Upper lobe of left lung (tissue), 6 donors: Measurements from ENCODE around the gene SHROOM2. TPM values are rescaled to one million over a fixed set of nuclear protein-coding genes. Genes with fewer than 3 reads are reported as not detected.

ENCODE experiments used
- ATAC-seq, 2 donors: fragments of 200-7000 bp; cut with Tn5 transposase; one replicate each; pipeline ENCODE4 v1.9.1; 2022; ENCODE audit warnings: mild to moderate bottlenecking in 2 of 2, moderate library complexity in 2 of 2; ENCODE audit not compliant: low FRiP score in 2 of 2
- DNase-seq, 2 donors: peaks; one replicate each; pipeline ENCODE4 v3.0.0-alpha.2; 2019 to 2020
- H3K27ac ChIP-seq, 4 donors: fragments of 200-600 bp; sonication (generic); one replicate each; pipeline ENCODE4 v1.5.1; 2016 to 2019
- H3K27me3 ChIP-seq, 4 donors: fragments of 200-600 bp; sonication (generic); one replicate each; pipeline ENCODE4 v1.5.1; 2017 to 2019
- H3K36me3 ChIP-seq, 4 donors: fragments of 200-600 bp; sonication (generic); one replicate each; pipeline ENCODE4 v1.5.1; 2016 to 2019
- H3K4me1 ChIP-seq, 4 donors: fragments of 200-600 bp; sonication (generic); one replicate each; pipeline ENCODE4 v1.5.1; 2018 to 2019
- H3K4me3 ChIP-seq, 4 donors: fragments of 200-600 bp; sonication (generic); one replicate each; pipeline ENCODE4 v1.5.1; 2017 to 2019; ENCODE audit warnings: mild to moderate bottlenecking in 2 of 4, moderate library complexity in 1 of 4
- H3K9me3 ChIP-seq, 4 donors: fragments of 200-600 bp; sonication (generic); one replicate each; pipeline ENCODE4 v1.5.1; 2018 to 2019
- EP300 ChIP-seq, 4 donors: sonication (generic); formaldehyde crosslinking; IDR thresholded peaks; one replicate each; pipeline ENCODE4 v1.5.1; 2017; ENCODE audit warnings: antibody characterized with exemption in 4 of 4, control low read depth in 2 of 4
- POLR2A ChIP-seq, 4 donors: fragments of 450-650 bp; IDR thresholded peaks; one replicate each; pipeline ENCODE4 v1.5.1; 2016 to 2017; ENCODE audit warnings: antibody characterized with exemption in 4 of 4, mild to moderate bottlenecking in 2 of 4
- POLR2AphosphoS5 ChIP-seq, 2 donors: sonication (generic); formaldehyde crosslinking; IDR thresholded peaks; one replicate each; pipeline ENCODE4 v1.5.1; 2017; ENCODE audit warnings: antibody characterized with exemption in 2 of 2
- WGBS, 2 donors: methylation state at CpG; one replicate each; pipeline ENCODE4 v1.1.5; 2017 to 2018; 5-methylcytosine and 5-hydroxymethylcytosine counted together
- total RNA-seq, 6 donors: library from RNA; depleted of rRNA in 4 of 6; stranded (reverse); fragments of >200 nt in 4 of 6; gene quantifications; one replicate each; pipeline versions ENCODE4 v1.1.0 to v1.2.1, GENCODE V29; 2016 to 2021
- TF ChIP-seq, protein P1 (sequence below), 6 experiments: fragments of 450-650 bp in 4 of 6; fragments of 200-600 bp in 2 of 6; sonication (generic) in 2 of 6; IDR thresholded peaks; one replicate each; pipeline ENCODE4 v1.5.1; 2016 to 2019; ENCODE audit warnings: antibody characterized with exemption in 6 of 6
- donor health status: DM: no; HTN: no; CAD: no; lungs with moderate emphysema.
- donor health status: DM: no; HTN: yes; CAD: no; lungs with severe emphysema.

Gene SHROOM2
- total RNA-seq, 6 donors from 2014 or later, result 6.6 to 22.9 (median 11.5) TPM

DNA sequence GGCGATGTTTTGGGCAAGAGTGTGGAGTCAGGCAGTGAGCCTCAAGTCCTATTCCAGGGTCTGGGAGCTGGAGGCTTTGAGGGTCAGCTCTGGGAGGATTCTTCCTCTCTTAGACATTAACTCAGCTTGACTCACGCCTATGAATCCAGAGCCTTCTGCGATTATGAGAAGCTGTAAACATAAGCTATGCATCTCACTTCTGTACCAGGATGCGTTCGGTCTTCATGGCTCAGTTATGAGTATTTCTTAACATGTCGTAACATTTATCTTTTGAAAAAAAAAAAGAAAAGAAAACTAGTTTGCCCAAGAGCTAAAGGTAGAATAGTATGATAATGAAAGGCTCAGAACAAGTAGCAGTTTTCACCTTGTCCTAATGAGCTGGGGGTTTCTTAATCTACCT is 4.6 kb downstream of the SHROOM2 start:
- TF ChIP-seq, protein P1, sequence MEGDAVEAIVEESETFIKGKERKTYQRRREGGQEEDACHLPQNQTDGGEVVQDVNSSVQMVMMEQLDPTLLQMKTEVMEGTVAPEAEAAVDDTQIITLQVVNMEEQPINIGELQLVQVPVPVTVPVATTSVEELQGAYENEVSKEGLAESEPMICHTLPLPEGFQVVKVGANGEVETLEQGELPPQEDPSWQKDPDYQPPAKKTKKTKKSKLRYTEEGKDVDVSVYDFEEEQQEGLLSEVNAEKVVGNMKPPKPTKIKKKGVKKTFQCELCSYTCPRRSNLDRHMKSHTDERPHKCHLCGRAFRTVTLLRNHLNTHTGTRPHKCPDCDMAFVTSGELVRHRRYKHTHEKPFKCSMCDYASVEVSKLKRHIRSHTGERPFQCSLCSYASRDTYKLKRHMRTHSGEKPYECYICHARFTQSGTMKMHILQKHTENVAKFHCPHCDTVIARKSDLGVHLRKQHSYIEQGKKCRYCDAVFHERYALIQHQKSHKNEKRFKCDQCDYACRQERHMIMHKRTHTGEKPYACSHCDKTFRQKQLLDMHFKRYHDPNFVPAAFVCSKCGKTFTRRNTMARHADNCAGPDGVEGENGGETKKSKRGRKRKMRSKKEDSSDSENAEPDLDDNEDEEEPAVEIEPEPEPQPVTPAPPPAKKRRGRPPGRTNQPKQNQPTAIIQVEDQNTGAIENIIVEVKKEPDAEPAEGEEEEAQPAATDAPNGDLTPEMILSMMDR (IDR thresholded peaks at IDR 0.05), result no peak
- TF ChIP-seq POLR2AphosphoS5 (IDR thresholded peaks at IDR 0.05), result no peak
- TF ChIP-seq POLR2A (IDR thresholded peaks at IDR 0.05), result no peak
- TF ChIP-seq EP300 (IDR thresholded peaks at IDR 0.05), result no peak
- Histone ChIP-seq H3K4me3 (no peak overlapping the region), H3K9me3 (no peaks in the 10 kb centered on the region), H3K36me3 (no peaks in the 10 kb centered on the region), H3K4me1 (peaks cover 0 to 17% (median 0%) of the 10 kb centered on the region in 4 donors), H3K27ac (no peak overlapping the region), H3K27me3 (peaks cover 0 to 12% (median 0%) of the 10 kb centered on the region in 4 donors)
- DNase-seq (no peak), ATAC-seq (no peak)
- 79 to 81% methylated on average over 6 of the region's 6 CpGs for WGBS, 2 donors

DNA sequence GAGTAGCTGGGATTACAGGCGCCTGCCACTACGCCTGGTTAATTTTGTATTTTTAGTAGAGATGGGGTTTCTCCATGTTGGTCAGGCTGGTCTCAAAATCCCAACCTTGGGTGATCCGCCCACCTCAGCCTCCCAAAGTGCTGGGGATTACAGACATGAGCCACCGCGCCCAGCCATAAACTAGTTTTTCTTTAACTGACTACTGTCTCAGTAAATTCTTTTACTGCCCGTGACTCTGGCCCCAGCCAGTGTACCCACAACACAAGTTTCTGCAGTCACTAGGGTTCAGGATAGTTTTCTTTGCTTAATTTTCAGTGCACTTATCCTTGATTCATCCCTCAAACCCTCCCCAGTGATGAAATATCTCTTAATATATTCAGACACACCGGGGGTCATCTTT is 8.3 kb downstream of the SHROOM2 start:
- Histone ChIP-seq H3K27ac (no peak overlapping the region), H3K4me3 (no peak overlapping the region), H3K4me1 (no peaks in the 10 kb centered on the region), H3K36me3 (no peaks in the 10 kb centered on the region), H3K27me3 (no peaks in the 10 kb centered on the region), H3K9me3 (peaks cover 0 to under 1% (median 0%) of the 10 kb centered on the region in 4 donors)
- WGBS, 2 donors, result 90 to 96% methylated on average over 7 of the region's 7 CpGs
- ATAC-seq (no peak), DNase-seq (no peak)
- TF ChIP-seq, protein P1 (IDR thresholded peaks at IDR 0.05), result no peak
- TF ChIP-seq EP300 (IDR thresholded peaks at IDR 0.05) (no peak), POLR2A (IDR thresholded peaks at IDR 0.05) (no peak), POLR2AphosphoS5 (IDR thresholded peaks at IDR 0.05) (no peak)

DNA sequence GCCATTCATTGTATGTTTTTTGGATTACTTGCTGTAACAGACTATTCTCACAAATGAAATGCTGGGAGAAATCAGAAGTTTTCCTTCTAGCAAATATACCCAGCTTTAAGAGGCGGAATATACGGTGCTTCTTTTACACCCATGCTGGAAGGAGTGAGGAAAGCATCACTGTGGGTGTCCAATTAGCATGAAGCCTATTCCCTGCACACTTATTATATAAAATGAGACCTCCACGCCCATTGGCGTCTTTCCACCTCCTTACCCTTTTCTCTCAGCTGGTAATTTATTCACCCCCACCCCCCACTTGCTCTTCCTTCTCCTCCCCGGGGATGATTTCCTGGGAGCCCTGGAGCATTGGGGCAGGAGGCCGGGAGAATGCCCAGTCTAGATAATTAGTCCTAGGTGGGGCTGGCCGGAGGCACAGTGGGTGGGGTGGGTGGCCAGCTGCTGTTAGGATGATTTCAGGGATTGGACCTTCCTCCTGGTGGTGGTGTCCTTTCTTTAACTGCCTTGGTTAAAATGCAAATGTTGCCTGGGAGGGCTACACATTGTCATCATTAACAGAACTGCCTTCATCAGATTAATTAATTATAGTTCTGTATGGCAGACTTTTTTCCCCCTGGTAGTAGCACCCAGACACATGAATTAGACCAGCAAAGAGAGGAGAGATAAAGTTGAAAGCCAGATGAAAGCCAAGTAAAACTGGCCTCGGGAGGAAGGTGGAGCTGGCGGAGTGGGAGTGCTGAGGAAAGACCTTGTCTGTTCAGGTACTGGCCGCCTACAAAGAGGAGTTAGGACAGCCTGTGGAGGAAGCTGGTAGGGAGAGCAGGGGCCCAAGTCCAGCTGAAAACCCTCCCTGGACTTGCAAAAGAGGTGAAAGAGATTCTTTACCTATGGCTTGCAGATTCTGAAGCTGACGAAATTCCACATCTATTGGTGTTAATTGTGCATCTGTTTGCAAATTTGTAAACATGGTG is 11.4 kb downstream of the SHROOM2 start:
- H3K27me3 ChIP-seq, result no peaks in the 10 kb centered on the region
- no peak for ATAC-seq
- H3K9me3 ChIP-seq, result peaks cover 0 to 14% (median 0%) of the 10 kb centered on the region in 4 donors
- DNase-seq, result no peak
- WGBS, 2 donors, result 71% methylated on average over 10 to 11 of the region's 11 CpGs
- TF ChIP-seq POLR2AphosphoS5 (IDR thresholded peaks at IDR 0.05) (no peak), EP300 (IDR thresholded peaks at IDR 0.05) (no peak), POLR2A (IDR thresholded peaks at IDR 0.05) (no peak)
- TF ChIP-seq, protein P1 (IDR thresholded peaks at IDR 0.05), result no peak
- no peak overlapping the region for H3K27ac ChIP-seq
- H3K36me3 ChIP-seq, result no peaks in the 10 kb centered on the region
- H3K4me3 ChIP-seq, result no peak overlapping the region
- no peaks in the 10 kb centered on the region for H3K4me1 ChIP-seq

DNA sequence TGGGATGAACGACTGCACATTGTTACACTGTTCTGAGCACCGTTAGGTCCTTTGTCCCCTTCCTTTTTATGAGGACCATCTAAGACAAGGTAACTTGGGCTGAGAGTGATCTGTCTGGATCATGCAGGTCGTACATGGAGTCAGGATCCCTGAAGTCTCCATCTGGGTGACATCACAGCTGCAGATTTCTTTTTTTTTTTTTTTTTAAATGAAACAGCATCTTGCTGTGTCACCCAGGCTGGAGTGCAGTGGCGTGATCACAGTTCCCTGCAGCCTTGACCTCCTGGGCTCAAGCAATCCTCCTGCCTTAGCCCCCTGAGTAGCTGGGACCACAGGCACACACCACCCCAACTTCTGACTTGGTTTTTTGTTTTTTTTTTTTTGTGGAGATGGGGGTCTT is 16.5 kb downstream of the SHROOM2 start:
- H3K4me1 ChIP-seq, result no peaks in the 10 kb centered on the region
- no peaks in the 10 kb centered on the region for H3K36me3 ChIP-seq
- no peaks in the 10 kb centered on the region for H3K27me3 ChIP-seq
- DNase-seq (no peak), ATAC-seq (no peak)
- peaks cover 0 to 14% (median 0%) of the 10 kb centered on the region in 4 donors for H3K9me3 ChIP-seq
- no peak overlapping the region for H3K27ac ChIP-seq
- TF ChIP-seq, protein P1 (IDR thresholded peaks at IDR 0.05), result no peak
- no peak for TF ChIP-seq POLR2A (IDR thresholded peaks at IDR 0.05)
- TF ChIP-seq EP300 (IDR thresholded peaks at IDR 0.05), result no peak
- TF ChIP-seq POLR2AphosphoS5 (IDR thresholded peaks at IDR 0.05), result no peak
- 79 to 85% methylated on average over 4 of the region's 4 CpGs for WGBS, 2 donors
- no peak overlapping the region for H3K4me3 ChIP-seq
